Measurements from ENCODE around the gene UBL5. TPM values are rescaled to one million over a fixed set of nuclear protein-coding genes. Genes with fewer than 3 reads are reported as not detected.

Gene UBL5
- total RNA-seq, 1 donor: 111 TPM

DNA sequence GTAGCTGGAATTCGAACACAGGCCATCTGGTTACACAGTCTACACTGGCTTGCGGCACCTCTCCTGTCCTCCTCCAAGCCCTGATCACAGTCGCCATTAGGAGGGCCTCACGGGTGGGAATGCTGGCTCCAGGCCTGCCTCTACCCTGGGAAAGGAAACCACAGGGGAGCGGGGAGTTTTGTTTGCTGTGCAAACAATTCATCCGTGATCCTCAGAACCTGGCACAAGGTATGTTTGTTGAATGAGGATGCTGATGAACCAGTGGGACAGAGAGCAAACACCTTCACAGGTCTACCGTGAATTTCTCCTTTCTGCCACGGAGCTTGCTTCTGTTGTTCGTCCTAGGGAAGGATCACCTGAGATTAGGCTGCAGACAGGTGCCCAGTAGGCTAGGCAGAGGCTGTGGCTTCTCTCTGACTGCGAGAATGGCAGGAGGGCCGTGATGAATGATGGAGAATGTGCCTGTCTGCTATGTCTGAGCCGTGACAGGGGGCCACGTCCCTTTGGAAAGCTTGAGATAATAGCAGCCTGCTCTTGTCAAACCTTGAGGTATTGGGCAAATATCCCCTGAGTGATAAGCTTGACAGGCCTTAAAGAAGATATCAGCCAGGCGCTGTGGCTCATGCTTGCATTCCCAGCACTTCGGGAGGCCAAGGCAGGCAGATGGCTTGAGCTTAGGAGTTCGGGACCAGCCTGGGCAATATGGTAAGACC, 44.1 kb downstream of the UBL5 start:
- Histone ChIP-seq H3K27ac (ENCODE audit: low read depth, low read length) (no peak overlapping the region), H3K79me2 (ENCODE audit: insufficient read depth, low read length) (no peaks in the 10 kb centered on the region), H3K4me1 (ENCODE audit: insufficient read depth, low read length) (no peaks in the 10 kb centered on the region), H4K20me1 (ENCODE audit: insufficient read depth, low read length) (no peaks in the 10 kb centered on the region), H3K9me3 (ENCODE audit: low read depth, low read length) (no peaks in the 10 kb centered on the region), H3K4me3 (ENCODE audit: insufficient read depth, low read length) (no peak overlapping the region), H3K36me3 (ENCODE audit: insufficient read depth, low read length) (no peaks in the 10 kb centered on the region), H3K4me2 (ENCODE audit: insufficient read depth, low read length) (no peak overlapping the region), H3K27me3 (ENCODE audit: insufficient read depth, low read length) (no peaks in the 10 kb centered on the region), H2AFZ (ENCODE audit: low read length) (no peak overlapping the region)
- TF ChIP-seq CTCF (IDR thresholded peaks at IDR 0.05; ENCODE audit: extremely low read depth, low read depth, low read length): no peak
- peak; percentile 62 for DNase-seq (ENCODE audit: insufficient read length, low spot score, missing footprints)

GRCh38 chr19:9872618-9873242, 45.0 kb downstream of the UBL5 start:
- Histone ChIP-seq H3K4me1 (ENCODE audit: insufficient read depth, low read length) (no peaks in the 10 kb centered on the region), H3K27me3 (ENCODE audit: insufficient read depth, low read length) (no peaks in the 10 kb centered on the region), H3K4me2 (ENCODE audit: insufficient read depth, low read length) (no peak overlapping the region), H3K4me3 (ENCODE audit: insufficient read depth, low read length) (no peak overlapping the region), H2AFZ (ENCODE audit: low read length) (no peak overlapping the region), H3K36me3 (ENCODE audit: insufficient read depth, low read length) (no peaks in the 10 kb centered on the region), H3K79me2 (ENCODE audit: insufficient read depth, low read length) (no peaks in the 10 kb centered on the region), H3K27ac (ENCODE audit: low read depth, low read length) (no peak overlapping the region), H3K9me3 (ENCODE audit: low read depth, low read length) (no peaks in the 10 kb centered on the region), H4K20me1 (ENCODE audit: insufficient read depth, low read length) (no peaks in the 10 kb centered on the region)
- DNase-seq (ENCODE audit: insufficient read length, low spot score, missing footprints): no peak
- no peak for TF ChIP-seq CTCF (IDR thresholded peaks at IDR 0.05; ENCODE audit: extremely low read depth, low read depth, low read length)

DNA sequence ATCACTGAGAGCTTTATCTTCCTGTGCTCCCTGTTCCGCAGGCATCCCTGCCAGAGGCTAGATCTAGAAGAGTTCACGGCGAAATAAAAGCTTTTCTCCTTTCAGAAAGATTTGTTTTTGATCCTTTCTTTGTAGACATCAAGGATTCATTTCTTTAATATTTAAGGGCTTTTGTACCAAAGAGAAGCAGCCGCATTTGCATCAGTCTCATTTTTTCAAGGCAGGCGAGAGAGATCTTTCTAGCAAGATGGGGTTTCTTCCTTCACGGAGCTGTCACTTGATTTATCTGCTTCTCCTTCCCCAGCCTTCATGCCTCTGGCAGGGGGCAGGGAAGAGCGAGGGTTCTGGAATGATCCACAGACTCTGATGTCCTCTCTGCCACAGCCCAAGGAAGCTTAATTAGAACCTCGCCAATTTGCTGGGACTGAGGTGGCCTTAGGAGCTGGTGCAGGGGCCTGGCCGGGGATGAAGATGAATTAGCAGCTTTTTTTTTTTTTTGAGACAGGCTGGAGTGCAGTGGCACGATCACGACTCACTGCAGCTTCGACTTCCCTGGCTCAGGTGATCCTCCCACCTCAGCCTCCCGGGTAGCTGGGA, 47.4 kb downstream of the UBL5 start:
- H3K79me2 ChIP-seq (ENCODE audit: insufficient read depth, low read length): no peaks in the 10 kb centered on the region
- H3K36me3 ChIP-seq (ENCODE audit: insufficient read depth, low read length): no peaks in the 10 kb centered on the region
- no peak overlapping the region for H3K4me3 ChIP-seq (ENCODE audit: insufficient read depth, low read length)
- no peak for DNase-seq (ENCODE audit: insufficient read length, low spot score, missing footprints)
- no peaks in the 10 kb centered on the region for H3K9me3 ChIP-seq (ENCODE audit: low read depth, low read length)
- no peak overlapping the region for H3K27ac ChIP-seq (ENCODE audit: low read depth, low read length)
- no peak for TF ChIP-seq CTCF (IDR thresholded peaks at IDR 0.05; ENCODE audit: extremely low read depth, low read depth, low read length)
- H4K20me1 ChIP-seq (ENCODE audit: insufficient read depth, low read length): no peaks in the 10 kb centered on the region
- no peaks in the 10 kb centered on the region for H3K27me3 ChIP-seq (ENCODE audit: insufficient read depth, low read length)
- H3K4me2 ChIP-seq (ENCODE audit: insufficient read depth, low read length): no peak overlapping the region
- no peak overlapping the region for H2AFZ ChIP-seq (ENCODE audit: low read length)
- no peaks in the 10 kb centered on the region for H3K4me1 ChIP-seq (ENCODE audit: insufficient read depth, low read length)

- H3K9me3 ChIP-seq (ENCODE audit: low read depth, low read length): no peaks in the 10 kb centered on the region
- H3K27ac ChIP-seq (ENCODE audit: low read depth, low read length): no peak overlapping the region
- TF ChIP-seq CTCF (IDR thresholded peaks at IDR 0.05; ENCODE audit: extremely low read depth, low read depth, low read length): no peak
- no peaks in the 10 kb centered on the region for H4K20me1 ChIP-seq (ENCODE audit: insufficient read depth, low read length)
- no peak overlapping the region for H2AFZ ChIP-seq (ENCODE audit: low read length)
- no peaks in the 10 kb centered on the region for H3K27me3 ChIP-seq (ENCODE audit: insufficient read depth, low read length)
- DNase-seq (ENCODE audit: insufficient read length, low spot score, missing footprints): no peak
- H3K79me2 ChIP-seq (ENCODE audit: insufficient read depth, low read length): no peaks in the 10 kb centered on the region
- H3K4me1 ChIP-seq (ENCODE audit: insufficient read depth, low read length): no peaks in the 10 kb centered on the region
- H3K4me2 ChIP-seq (ENCODE audit: insufficient read depth, low read length): no peak overlapping the region
- H3K4me3 ChIP-seq (ENCODE audit: insufficient read depth, low read length): no peak overlapping the region
- H3K36me3 ChIP-seq (ENCODE audit: insufficient read depth, low read length): no peaks in the 10 kb centered on the region
Observed at GRCh38 chr19:9875796-9876195, 48.1 kb downstream of the UBL5 start.

Measured in osteoblast (primary cell).